T-helper 9 cell (primary cell): Measurements from ENCODE around the gene HAX1.
"Not testable (repeated sequence)": the region's sequence is repeated elsewhere in the genome, so short reads cannot be mapped to it uniquely, and the experiment has no call there.

Experiments
- DNase-seq: peaks from one replicate; pipeline ENCODE4 v3.0.0-alpha.2; 2020

HAX1 gene

DNA sequence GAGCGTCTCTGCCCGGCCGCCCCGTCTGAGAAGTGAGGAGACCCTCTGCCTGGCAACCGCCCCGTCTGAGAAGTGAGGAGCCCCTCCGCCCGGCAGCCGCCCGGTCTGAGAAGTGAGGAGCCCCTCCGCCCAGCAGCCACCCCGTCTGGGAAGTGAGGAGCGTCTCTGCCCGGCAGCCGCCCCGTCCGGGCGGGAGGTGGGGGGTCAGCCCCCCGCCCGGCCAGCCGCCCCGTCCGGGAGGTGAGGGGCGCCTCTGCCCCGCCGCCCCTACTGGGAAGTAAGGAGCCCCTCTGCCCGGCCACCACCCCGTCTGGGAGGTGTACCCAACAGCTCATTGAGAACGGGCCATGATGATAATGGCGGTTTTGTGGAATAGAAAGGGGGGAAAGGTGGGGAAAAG, 15.2 kb downstream of the HAX1 start:
- not testable (repeated sequence) for DNase-seq

GRCh38 chr1:154288661-154289060, 16.2 kb downstream of the HAX1 start:
- no peak for DNase-seq

DNA sequence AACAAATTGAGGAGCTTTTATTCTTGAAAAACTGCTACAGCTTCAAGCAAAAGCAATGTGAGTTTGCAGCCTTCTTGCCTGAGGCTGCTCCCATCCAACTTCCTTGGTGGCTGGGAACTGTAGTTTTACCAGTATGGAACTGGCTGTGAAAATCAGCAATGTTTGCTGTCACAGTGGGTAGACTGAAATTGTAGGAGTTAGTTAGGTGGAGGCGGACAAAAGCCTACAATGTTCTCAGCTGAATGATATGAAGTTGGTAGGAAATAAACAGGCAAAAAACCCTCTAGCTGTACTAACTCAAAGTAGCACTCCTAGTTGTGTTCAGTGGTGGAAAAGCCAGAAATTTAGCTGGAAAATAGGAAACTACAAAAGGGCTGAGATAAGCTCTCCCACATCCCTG, 18.5 kb downstream of the HAX1 start:
- DNase-seq: no peak

DNA sequence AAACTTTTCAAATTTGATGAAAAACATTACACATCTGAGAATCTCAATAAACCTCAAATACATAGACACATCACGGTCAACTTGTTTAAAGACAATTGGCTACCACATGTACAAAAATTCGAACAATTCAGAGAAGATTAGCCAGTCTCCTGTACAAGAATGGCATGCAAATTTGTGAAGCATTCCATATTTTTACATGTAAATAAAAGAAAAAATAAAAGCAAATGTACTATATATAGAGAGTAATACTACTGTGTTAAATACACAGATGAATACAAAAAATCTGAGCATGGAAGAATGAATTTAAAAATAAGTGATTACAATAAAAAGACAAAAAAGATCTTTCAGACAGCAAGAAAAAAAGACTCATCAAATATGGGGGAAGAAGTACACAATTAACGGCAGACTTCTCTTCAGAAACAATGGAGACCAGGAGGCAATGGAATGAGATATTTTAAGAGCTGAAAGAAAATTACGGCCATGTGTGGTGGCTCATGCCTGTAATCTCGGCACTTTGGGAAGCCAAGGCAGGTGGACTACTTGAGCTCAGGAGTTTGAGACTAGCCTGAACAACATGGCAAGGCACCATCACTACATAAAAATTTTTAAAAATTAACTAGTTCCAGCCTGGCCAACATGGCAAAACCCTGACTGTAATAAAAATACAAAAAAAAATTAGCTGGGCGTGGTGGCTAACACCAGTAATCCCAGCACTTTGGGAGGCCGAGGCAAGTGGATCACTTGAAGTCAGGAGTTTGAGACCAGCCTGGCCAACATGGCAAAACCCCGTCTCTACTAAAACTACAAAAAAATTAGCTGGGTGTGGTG, 23.2 kb downstream of the HAX1 start:
- DNase-seq: no peak

DNA sequence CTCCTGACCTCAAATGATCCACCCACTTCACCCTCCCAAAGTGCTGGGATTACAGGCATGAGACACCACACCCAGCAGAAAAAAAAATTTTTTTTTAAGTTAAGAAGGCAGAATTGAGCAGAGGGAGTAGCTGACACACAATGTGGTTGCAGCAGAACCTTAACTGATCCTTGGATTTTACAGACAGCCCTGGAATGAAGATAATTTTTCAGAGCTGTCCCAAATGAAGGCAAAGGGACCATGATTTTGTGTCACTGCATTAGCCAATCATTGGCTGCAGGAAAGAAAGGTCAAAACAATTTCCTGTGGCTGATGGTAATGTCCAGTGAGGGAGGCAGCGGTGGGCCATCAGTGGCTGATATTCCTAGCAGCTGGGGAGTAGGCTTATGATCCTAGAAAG, 29.2 kb downstream of the HAX1 start:
- no peak for DNase-seq

DNA sequence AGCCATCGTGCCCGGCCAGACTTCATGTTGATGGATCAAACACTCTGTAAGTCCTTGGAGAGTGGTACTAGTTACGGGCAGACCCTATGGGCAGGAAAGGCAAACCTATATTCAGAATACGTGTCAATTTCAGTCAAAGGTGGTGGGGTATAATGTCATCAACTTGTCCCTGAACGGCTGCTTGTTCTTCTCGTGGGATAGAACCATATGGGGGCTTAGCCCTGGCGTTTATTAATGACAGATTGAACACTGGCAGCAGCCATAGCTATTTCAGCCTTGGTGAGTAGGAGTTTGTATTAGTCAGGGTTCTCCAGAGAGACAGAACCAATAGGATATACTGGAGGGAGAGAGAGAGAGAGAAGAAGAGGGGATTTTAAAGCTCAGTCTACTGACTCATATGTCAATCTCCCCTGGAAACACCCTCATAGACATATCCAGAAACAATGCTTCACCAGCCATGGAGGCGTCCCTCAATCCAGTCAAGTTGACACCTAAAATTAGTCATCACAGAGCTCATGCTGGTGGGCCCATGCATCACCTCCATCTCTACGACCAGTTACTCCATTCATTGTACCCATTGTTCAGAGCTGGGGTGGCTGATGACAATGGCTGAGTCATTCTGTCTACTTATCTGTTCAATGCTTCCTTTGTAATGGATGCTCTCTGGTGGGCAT, 32.4 kb downstream of the HAX1 start:
- DNase-seq: no peak

- no peak for DNase-seq
Measured at GRCh38 chr1:154306151-154306550, 33.7 kb downstream of the HAX1 start.

DNA sequence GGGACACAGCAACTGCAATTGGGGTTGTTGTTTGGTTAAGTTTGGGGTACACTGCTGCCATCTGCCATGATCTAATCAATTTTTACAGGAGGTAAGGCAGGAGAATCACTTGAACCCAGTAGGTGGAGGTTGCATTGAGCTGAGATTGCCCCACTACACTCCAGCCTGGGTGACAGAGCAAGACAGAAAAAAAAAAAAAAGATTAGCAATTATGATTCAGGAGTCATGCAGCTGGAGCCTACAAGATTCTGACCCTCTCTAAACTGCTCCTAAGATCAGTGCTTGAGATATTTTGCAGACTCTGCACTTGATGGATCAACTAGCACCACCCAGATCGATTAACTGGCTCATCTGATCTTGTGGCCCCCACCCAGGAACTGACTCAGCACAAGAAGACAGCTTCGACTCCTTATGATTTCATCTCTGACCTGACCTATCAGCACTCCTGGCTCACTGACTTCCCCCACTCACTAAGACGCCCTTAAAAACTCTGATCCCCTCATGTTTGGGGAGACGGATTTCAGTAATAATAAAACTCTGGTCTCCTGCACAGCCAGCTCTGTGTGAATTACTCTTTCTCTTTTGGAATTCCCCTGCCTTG, 35.3 kb downstream of the HAX1 start:
- not testable (repeated sequence) for DNase-seq

GRCh38 chr1:154309136-154309535, 36.7 kb downstream of the HAX1 start:
- not testable (repeated sequence) for DNase-seq

DNA sequence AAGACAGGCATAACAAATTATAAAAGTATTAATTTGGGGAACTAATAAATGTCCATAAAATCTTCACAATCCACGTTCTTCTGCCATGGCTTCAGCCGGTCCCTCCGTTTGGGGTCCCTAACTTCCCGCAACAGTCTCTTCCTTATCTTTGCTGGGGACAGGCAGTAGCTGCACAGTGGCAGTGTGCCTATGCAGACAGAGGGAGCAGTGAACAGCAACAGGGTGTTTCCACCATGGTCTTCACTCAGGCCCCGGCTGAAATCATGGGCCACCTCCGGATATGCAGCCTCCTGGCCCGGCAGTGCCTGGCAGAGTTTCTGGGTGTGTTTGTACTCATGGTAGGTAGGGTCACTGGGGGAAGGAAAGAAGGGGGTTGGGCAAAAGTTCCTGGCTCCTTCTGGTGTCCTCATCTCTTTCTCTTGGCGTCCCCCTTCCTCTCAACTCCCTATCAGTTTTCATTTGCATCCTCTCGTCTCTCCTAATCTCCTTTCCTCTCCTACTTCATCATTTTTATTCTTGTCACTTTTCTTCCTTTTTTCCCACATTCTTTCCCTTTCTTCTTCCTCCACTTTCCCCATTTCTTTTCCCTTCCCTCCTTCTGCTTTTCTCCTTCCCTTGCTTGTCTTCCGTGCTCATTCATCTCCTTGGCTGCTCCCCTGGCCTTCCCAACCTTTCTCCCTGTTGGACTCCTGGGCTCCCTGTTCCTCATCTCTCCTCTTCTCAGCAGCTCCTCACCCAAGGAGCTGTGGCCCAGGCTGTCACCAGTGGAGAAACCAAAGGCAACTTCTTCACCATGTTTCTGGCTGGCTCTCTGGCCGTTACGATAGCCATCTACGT, 40.0 kb downstream of the HAX1 start:
- DNase-seq: not testable (repeated sequence)

DNA sequence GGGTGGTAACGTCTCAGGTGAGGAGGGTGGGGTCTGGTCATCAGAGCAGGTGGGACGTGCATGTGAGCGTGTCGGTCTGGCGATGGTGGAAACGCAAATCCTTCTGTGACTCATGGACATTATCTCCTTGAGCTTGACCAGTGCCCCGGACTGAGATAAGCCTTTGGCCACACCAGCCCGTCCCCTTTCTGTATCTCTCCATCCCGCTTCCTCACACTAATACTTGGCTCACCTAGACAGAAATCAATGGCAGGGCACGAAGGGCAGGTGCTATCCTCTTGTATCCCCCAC, 40.6 kb downstream of the HAX1 start:
- DNase-seq: no peak

DNA sequence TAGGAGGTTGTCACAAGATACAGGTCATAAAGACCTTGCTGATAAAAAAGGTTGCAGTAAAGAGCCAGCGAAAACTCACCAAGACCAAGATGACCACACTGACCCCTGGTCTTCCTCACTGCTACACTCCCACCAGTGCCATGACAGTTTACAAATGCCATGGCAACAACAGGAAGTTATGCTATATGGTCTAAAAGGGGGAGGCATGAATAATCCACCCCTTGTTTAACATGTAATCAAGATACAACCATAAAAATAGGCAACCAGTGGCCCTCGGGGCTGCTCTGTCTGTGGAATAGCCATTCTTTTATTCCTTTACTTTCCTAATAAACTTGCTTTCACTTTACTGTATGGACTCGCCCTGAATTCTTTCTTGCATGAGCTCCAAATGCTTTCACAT, 41.8 kb downstream of the HAX1 start:
- DNase-seq: not testable (repeated sequence)

GRCh38 chr1:154316704-154317103, 44.3 kb downstream of the HAX1 start:
- no peak for DNase-seq

DNA sequence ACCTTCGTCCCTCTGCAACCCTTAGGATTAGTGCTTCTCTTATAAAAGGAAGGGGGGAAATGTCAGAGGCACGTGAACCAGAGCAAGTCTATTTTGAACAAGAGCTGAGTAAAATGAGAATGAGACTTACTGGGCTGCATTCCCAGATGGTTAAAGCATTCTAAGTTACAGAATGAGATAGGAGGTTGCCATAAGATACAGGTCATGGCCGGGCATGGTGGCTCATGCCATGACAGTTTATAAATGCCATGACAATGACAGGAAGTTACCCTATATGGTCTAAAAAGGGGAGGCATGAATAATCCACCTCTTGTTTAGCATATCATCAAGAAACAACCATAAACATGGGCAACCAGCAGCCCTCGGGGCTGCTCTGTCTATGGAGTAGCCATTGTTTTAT, 46.0 kb downstream of the HAX1 start:
- DNase-seq: no peak

GRCh38 chr1:154320882-154321608, 48.6 kb downstream of the HAX1 start, which contains the start of gene AQP10:
AQP10 (plus strand) TSS chr1:154321093; CDS start chr1:154321156, 63 bp downstream.
- no peak for DNase-seq

DNA sequence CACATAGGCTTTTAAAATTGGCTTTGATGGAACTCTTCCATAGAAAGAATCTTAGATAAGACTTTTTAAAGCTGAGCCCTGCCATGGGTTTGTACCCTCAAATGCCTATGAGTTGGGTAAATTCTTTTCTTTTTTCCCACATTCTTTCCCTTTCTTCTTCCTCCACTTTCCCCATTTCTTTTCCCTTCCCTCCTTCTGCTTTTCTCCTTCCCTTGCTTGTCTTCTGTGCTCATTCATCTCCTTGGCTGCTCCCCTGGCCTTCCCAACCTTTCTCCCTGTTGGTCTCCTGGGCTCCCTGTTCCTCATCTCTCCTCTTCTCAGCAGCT, 49.1 kb downstream of the HAX1 start:
- not testable (repeated sequence) for DNase-seq

DNA sequence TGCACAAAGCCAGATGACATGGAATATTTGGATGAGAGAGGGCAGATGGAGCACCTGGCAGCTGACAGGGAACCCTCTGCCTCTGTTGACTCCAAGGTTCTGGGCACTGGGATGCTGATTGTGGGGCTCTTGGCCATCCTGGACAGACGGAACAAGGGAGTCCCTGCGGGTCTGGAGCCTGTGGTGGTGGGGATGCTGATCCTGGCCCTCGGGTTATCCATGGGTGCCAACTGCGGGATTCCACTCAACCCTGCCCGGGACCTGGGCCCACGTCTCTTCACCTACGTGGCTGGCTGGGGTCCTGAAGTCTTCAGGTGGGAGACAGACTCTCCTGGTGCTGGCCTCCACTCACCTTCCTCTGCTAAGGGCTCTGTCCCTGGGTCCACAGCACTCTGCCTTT, 51.1 kb downstream of the HAX1 start:
- DNase-seq: no peak

- no peak for DNase-seq
Measured at GRCh38 chr1:154324241-154324640, 51.8 kb downstream of the HAX1 start.

GRCh38 chr1:154324669-154325582, 52.5 kb downstream of the HAX1 start, which contains the start of gene ATP8B2:
ATP8B2 (plus strand) TSS chr1:154325525; CDS start chr1:154328142, 2,617 bp downstream.
- DNase-seq: peak; percentile 73
